Measurements from ENCODE around the gene LUZP2.
A peak's percentile ranks its signal among the peaks of the same experiment; 100 is the strongest.

The LUZP2 gene

GRCh38 chr11:24866743-24867142 is 369.9 kb downstream of the LUZP2 start:
- H3K4me3 ChIP-seq (ENCODE audit: low read length): no peak overlapping the region
- DNase-seq (ENCODE audit: low read depth): no peak
- TF ChIP-seq, protein P1, sequence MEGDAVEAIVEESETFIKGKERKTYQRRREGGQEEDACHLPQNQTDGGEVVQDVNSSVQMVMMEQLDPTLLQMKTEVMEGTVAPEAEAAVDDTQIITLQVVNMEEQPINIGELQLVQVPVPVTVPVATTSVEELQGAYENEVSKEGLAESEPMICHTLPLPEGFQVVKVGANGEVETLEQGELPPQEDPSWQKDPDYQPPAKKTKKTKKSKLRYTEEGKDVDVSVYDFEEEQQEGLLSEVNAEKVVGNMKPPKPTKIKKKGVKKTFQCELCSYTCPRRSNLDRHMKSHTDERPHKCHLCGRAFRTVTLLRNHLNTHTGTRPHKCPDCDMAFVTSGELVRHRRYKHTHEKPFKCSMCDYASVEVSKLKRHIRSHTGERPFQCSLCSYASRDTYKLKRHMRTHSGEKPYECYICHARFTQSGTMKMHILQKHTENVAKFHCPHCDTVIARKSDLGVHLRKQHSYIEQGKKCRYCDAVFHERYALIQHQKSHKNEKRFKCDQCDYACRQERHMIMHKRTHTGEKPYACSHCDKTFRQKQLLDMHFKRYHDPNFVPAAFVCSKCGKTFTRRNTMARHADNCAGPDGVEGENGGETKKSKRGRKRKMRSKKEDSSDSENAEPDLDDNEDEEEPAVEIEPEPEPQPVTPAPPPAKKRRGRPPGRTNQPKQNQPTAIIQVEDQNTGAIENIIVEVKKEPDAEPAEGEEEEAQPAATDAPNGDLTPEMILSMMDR (conservative IDR thresholded peaks at IDR 0.05; ENCODE audit: low read depth, low read length): no peak

GRCh38 chr11:24870048-24870447 is 373.2 kb downstream of the LUZP2 start:
- no peak overlapping the region for H3K4me3 ChIP-seq (ENCODE audit: low read length)
- DNase-seq (ENCODE audit: low read depth): no peak
- TF ChIP-seq, protein P1 (conservative IDR thresholded peaks at IDR 0.05; ENCODE audit: low read depth, low read length): no peak

GRCh38 chr11:24872186-24872585 is 375.3 kb downstream of the LUZP2 start:
- H3K4me3 ChIP-seq (ENCODE audit: low read length): no peak overlapping the region
- peak; percentile 6 for DNase-seq (ENCODE audit: low read depth)
- TF ChIP-seq, protein P1 (conservative IDR thresholded peaks at IDR 0.05; ENCODE audit: low read depth, low read length): peak; percentile 8

- no peak for DNase-seq (ENCODE audit: low read depth)
- TF ChIP-seq, protein P1 (conservative IDR thresholded peaks at IDR 0.05; ENCODE audit: low read depth, low read length): no peak
- H3K4me3 ChIP-seq (ENCODE audit: low read length): no peak overlapping the region
Measured at GRCh38 chr11:24872651-24873311, 375.9 kb downstream of the LUZP2 start.

DNA sequence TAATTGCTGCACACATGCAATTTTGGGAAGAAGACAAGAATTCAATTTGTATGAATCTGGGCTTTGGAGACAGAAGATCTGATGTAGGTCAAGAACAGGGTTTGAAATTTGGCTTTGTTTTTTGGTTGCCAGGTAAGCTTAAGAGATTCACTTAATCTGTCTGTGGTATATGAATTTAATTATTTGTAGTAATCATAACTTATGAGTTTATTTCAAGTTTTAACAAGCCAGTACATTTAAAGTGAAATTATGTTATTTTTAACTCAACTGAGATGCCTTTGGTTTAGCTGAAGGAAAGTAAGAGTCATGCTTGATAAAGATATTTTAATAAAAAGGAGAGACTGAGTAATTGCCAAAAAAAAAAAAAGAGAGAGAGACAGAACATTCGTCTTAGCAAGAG is 384.1 kb downstream of the LUZP2 start:
- no peak for DNase-seq (ENCODE audit: low read depth)
- TF ChIP-seq, protein P1 (conservative IDR thresholded peaks at IDR 0.05; ENCODE audit: low read depth, low read length): no peak
- no peak overlapping the region for H3K4me3 ChIP-seq (ENCODE audit: low read length)

DNA sequence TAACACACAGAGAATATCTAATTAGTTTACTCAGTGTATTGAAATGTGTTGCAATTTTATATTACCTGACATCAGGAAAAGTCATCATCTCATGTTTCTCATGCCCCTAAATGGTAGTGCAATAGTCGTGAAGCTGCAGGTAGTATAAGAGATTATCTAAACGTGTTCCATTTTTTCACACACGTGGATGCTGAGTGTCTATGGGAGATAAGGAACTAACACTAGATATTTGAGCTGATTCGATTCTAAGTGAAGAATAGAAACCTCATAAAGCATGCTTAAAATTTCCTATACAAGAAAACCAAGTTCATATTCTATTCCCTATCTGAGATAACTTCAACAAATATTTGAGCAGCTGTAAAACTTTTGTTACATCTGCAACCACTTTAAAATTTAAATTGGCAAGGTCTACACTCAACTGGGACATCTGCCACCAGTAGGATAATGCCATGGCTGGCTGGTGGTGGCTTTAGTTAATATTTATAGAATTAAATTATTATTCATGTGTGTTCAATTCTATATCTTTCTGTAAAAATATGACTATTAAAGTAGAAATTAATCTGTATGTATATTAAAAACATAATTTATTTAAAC is 388.8 kb downstream of the LUZP2 start:
- no peak for DNase-seq (ENCODE audit: low read depth)
- TF ChIP-seq, protein P1 (conservative IDR thresholded peaks at IDR 0.05; ENCODE audit: low read depth, low read length): no peak

More for the DNA sequence above, 388.8 kb downstream of the LUZP2 start:
- no peak overlapping the region for H3K4me3 ChIP-seq (ENCODE audit: low read length)

Measured in retinal pigment epithelial cell (primary cell).